Keratinocyte (primary cell): ENCODE results near the gene TSSC4. TPM values are rescaled to one million over a fixed set of nuclear protein-coding genes. Genes with fewer than 3 reads are reported as not detected.

Experiments used
- DNase-seq: peaks from one replicate; pipeline ENCODE4 v3.0.0-alpha.2; 2011; ENCODE audit warnings: low read depth, missing footprints, low spot score
- FAIRE-seq: peaks from 2 replicates; lab custom pipeline; 2011; peaks lifted over from hg19 to GRCh38; lab: Jason Lieb, UNC
- H2AFZ ChIP-seq: 2 replicates; pipeline ENCODE4 v1.6.0; 2012; ENCODE audit warnings: low read length, control low read depth, inconsistent platforms; ENCODE audit not compliant: control insufficient read depth
- H3K27ac ChIP-seq: 2 replicates; pipeline ENCODE4 v1.5.1; 2011; ENCODE audit warnings: low read length; ENCODE audit not compliant: control insufficient read depth, insufficient read depth
- H3K27me3 ChIP-seq: 3 replicates; pipeline ENCODE4 v1.6.0; 2011; ENCODE audit warnings: low read length; ENCODE audit not compliant: control insufficient read depth, insufficient read depth; ENCODE audit errors: extremely low read depth
- H3K36me3 ChIP-seq, 2 experiments: 2 replicates in 1 of 2; 3 replicates in 1 of 2; pipeline ENCODE4 v1.5.1; 2011; ENCODE audit warnings: low read length in 2 of 2, mild to moderate bottlenecking in 1 of 2; ENCODE audit not compliant: control insufficient read depth in 2 of 2, insufficient read depth in 2 of 2; ENCODE audit errors: extremely low read depth in 1 of 2
- H3K4me1 ChIP-seq: 3 replicates; pipeline ENCODE4 v1.5.1; 2011; ENCODE audit warnings: low read length; ENCODE audit not compliant: control insufficient read depth, insufficient read depth; ENCODE audit errors: extremely low read depth
- H3K4me2 ChIP-seq: 3 replicates; pipeline ENCODE4 v1.6.0; 2011; ENCODE audit warnings: low read depth, low read length; ENCODE audit not compliant: control insufficient read depth, insufficient read depth; ENCODE audit errors: extremely low read depth
- H3K4me3 ChIP-seq, 3 experiments: fragments of 200-600 bp in 1 of 3; sonication (generic) in 1 of 3; 2 replicates in 2 of 3; 3 replicates in 1 of 3; pipeline ENCODE4 v1.5.1; 2011 to 2016; ENCODE audit warnings: low read length in 3 of 3, mild to moderate bottlenecking in 3 of 3, control low read depth in 2 of 3, inconsistent platforms in 1 of 3, low read depth in 1 of 3, mixed read lengths in 1 of 3, mixed run types in 1 of 3, moderate library complexity in 1 of 3; ENCODE audit not compliant: control insufficient read depth in 2 of 3, insufficient read depth in 2 of 3; ENCODE audit errors: extremely low read depth in 1 of 3
- H3K79me2 ChIP-seq: 2 replicates; pipeline ENCODE4 v1.6.0; 2012; ENCODE audit warnings: low read length; ENCODE audit not compliant: control insufficient read depth, insufficient read depth
- H3K9ac ChIP-seq: 3 replicates; pipeline ENCODE4 v1.6.0; 2011; ENCODE audit warnings: low read length; ENCODE audit not compliant: control insufficient read depth, insufficient read depth; ENCODE audit errors: extremely low read depth
- H3K9me1 ChIP-seq: 3 replicates; pipeline ENCODE4 v1.6.0; 2011; ENCODE audit warnings: low read length; ENCODE audit not compliant: control insufficient read depth, insufficient read depth; ENCODE audit errors: extremely low read depth
- H3K9me3 ChIP-seq: 2 replicates; pipeline ENCODE4 v1.5.1; 2012; ENCODE audit warnings: low read depth, low read length; ENCODE audit not compliant: control insufficient read depth
- H4K20me1 ChIP-seq: 3 replicates; pipeline ENCODE4 v1.6.0; 2011; ENCODE audit warnings: low read length; ENCODE audit not compliant: control insufficient read depth, insufficient read depth; ENCODE audit errors: extremely low read depth
- EZH2 ChIP-seq: IDR thresholded peaks from one replicate; pipeline ENCODE4 v1.6.1; 2012; ENCODE audit warnings: inconsistent platforms, mild to moderate bottlenecking, low read length, moderate library complexity
- dilution Hi-C: fragments of 300-500 bp; cut with MboI; formaldehyde crosslinking; loops from one replicate; pipeline ENCODE4 v1.7.0; 2020; ENCODE audit warnings: low sequenced_read_pairs; ENCODE audit not compliant: extremely low pct_ligation_motif_present
- polyA plus RNA-seq, 5 experiments: library from polyadenylated mRNA; depleted of rRNA in 3 of 5; stranded (reverse) in 3 of 5; stranded (forward) in 1 of 5; unstranded in 1 of 5; fragments of >200 nt; gene quantifications; 1 replicate in 1 of 5; 2 replicates in 3 of 5; 3 replicates in 1 of 5; pipeline versions ENCODE4 v1.2.1 to v1.2.3, GENCODE V29; 2011 to 2012; ENCODE audit warnings: missing spikeins in 2 of 5, low read depth in 1 of 5, low replicate concordance in 1 of 5
- TF ChIP-seq, protein P1 (sequence below), 3 experiments: IDR thresholded peaks in 1 of 3; conservative IDR thresholded peaks in 1 of 3; optimal IDR thresholded peaks in 1 of 3; 2 replicates in 2 of 3; 3 replicates in 1 of 3; pipeline versions ENCODE3 to v1.5.1; 2011; ENCODE audit warnings: low read length in 3 of 3, mild to moderate bottlenecking in 3 of 3, moderate library complexity in 2 of 3, control low read depth in 1 of 3, inconsistent platforms in 1 of 3; ENCODE audit not compliant: insufficient read depth in 2 of 3; ENCODE audit errors: extremely low read depth in 1 of 3

TSSC4 gene
- polyA plus RNA-seq, 1 donor (not counting 4 experiments of a cell fraction or from before 2014, with no cell fraction given): 15.9 TPM

DNA sequence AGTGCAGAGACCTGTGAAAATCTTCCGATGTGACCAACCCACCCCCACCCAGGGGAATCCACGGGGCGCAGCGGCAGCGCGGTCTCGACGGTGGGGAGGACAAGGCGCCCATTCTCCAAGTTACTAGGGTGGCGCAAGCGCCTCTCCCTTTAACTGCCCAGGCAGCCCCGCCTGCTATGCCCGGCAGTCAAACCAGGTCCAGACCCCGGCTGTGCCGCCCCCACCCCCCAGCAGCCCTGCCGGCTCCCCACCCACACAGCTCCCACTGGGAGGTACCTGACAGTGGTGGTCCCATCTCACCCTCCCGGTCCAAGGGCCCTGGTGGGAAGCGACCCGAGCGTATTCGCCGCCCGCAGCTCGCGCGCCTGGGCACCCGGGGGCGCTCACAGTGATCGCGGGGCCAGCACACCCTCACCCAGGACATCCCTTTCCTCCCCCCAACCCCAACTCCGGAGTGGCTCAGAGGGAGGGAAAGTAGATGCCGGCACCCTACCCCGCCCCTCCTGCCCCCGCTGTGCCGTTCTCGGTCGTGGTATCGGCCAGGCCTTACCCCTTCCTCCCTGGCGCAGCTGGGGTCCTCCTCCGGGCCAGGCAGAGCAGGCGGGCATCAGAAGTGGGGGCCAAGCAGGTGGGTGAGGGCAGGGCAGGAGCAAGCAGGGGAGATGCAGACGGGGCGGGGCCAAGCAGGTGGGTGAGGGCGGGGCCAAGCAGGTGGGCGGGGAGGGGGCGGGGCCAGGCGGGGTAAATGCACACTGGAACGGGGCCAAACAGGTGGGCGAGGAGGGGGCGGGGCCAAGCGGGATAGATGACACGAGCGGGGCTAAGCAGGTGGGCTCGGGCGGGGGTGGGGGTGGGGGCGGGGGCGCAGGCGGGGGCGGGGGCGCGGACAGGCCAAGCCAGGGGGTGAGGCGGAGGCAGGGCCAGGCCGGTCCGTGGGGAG, 43.6 kb downstream of the TSSC4 start, which contains the start of gene TRPM5:
Gene TRPM5 (minus strand): TSS at position 634 of the 940 bp plus-strand sequence. CDS start 21,478 bp downstream, outside the sequence.
- Histone ChIP-seq H3K4me2 (no peak within 1 kb of the TSS), H2AFZ (no peak within 1 kb of the TSS), H3K36me3 (no peaks in the 10 kb centered on the region), H3K9me3 (no peaks in the 10 kb centered on the region), H3K79me2 (no peaks in the 10 kb centered on the region), H4K20me1 (no peaks in the 10 kb centered on the region), H3K27me3 (peaks cover 36% of the 10 kb centered on the region), H3K9ac (no peak within 1 kb of the TSS), H3K9me1 (no peaks in the 10 kb centered on the region), H3K27ac (no peak within 1 kb of the TSS), H3K4me3 (no peak within 1 kb of the TSS), H3K4me1 (no peaks in the 10 kb centered on the region)
- no peak for DNase-seq
- dilution Hi-C loops: no loop called here
- no peak for FAIRE-seq
- peak; percentile 54 for TF ChIP-seq EZH2
- TF ChIP-seq, protein P1, sequence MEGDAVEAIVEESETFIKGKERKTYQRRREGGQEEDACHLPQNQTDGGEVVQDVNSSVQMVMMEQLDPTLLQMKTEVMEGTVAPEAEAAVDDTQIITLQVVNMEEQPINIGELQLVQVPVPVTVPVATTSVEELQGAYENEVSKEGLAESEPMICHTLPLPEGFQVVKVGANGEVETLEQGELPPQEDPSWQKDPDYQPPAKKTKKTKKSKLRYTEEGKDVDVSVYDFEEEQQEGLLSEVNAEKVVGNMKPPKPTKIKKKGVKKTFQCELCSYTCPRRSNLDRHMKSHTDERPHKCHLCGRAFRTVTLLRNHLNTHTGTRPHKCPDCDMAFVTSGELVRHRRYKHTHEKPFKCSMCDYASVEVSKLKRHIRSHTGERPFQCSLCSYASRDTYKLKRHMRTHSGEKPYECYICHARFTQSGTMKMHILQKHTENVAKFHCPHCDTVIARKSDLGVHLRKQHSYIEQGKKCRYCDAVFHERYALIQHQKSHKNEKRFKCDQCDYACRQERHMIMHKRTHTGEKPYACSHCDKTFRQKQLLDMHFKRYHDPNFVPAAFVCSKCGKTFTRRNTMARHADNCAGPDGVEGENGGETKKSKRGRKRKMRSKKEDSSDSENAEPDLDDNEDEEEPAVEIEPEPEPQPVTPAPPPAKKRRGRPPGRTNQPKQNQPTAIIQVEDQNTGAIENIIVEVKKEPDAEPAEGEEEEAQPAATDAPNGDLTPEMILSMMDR (optimal IDR thresholded peaks at IDR 0.05 in 1 of 3, IDR thresholded peaks at IDR 0.05 in 1 of 3, conservative IDR thresholded peaks at IDR 0.05 in 1 of 3; ENCODE audit: extremely low read depth in 1 of 3, insufficient read depth in 2 of 3, low read length in 3 of 3): no peak

DNA sequence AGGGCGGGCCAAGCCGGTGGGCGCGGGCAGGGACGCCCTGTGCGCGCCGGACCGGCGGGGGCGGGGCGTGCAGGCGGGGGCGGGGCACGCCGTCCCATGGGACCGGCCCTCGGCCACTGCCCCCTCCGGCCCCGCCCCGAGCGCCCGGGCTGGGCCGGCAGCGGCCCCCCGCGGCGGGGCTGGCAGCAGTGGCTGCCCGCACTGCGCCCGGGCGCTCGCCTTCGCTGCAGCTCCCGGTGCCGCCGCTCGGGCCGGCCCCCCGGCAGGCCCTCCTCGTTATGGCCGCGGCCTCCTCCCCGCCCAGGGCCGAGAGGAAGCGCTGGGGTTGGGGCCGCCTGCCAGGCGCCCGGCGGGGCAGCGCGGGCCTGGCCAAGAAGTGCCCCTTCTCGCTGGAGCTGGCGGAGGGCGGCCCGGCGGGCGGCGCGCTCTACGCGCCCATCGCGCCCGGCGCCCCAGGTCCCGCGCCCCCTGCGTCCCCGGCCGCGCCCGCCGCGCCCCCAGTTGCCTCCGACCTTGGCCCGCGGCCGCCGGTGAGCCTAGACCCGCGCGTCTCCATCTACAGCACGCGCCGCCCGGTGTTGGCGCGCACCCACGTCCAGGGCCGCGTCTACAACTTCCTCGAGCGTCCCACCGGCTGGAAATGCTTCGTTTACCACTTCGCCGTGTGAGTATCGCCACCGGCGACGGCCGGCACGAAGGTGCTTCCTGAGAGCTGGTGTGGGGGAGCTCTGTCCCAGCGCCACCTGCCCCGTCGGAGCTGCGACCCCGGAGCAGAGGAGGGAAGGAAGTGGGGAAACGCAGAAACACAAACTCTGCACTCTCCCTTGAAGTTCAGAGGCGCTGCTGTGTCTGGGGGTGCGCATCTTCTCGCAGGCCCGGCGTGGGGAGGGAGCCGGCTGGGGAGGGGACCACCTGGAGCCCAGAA, 44.5 kb downstream of the TSSC4 start, which contains the start of gene KCNQ1:
Gene KCNQ1 (plus strand): TSS at position 188 of the 925 bp plus-strand sequence. CDS start 91 bp downstream, at position 279.
- Histone ChIP-seq H3K27ac (no peak within 1 kb of the TSS), H3K4me1 (no peaks in the 10 kb centered on the region), H2AFZ (no peak within 1 kb of the TSS), H3K4me3 (no peak within 1 kb of the TSS), H3K79me2 (no peaks in the 10 kb centered on the region), H3K9me1 (no peaks in the 10 kb centered on the region), H3K9me3 (no peaks in the 10 kb centered on the region), H3K36me3 (no peaks in the 10 kb centered on the region), H3K9ac (no peak within 1 kb of the TSS), H4K20me1 (no peaks in the 10 kb centered on the region), H3K27me3 (peaks cover 36% of the 10 kb centered on the region), H3K4me2 (no peak within 1 kb of the TSS)
- DNase-seq: no peak
- no peak for FAIRE-seq
- TF ChIP-seq, protein P1 (optimal IDR thresholded peaks at IDR 0.05 in 1 of 3, IDR thresholded peaks at IDR 0.05 in 1 of 3, conservative IDR thresholded peaks at IDR 0.05 in 1 of 3; ENCODE audit: extremely low read depth in 1 of 3, insufficient read depth in 2 of 3, low read length in 3 of 3): no peak
- TF ChIP-seq EZH2: peak; percentile 75
- dilution Hi-C loops: no loop called here
